Activated CD8-positive, alpha-beta memory T cell treated with anti-CD3 and anti-CD28 coated beads for 36 hours (primary cell): ENCODE measurements around the gene FPR2. TPM values are rescaled to one million over a fixed set of nuclear protein-coding genes. Genes with fewer than 3 reads are reported as not detected.

ENCODE experiments used
- CTCF ChIA-PET: fragments of 350-600 bp; sonication (Branson Sonifier 250); formaldehyde crosslinking; loops from one replicate; lab custom pipeline; 2021; ENCODE audit warnings: antibody characterized with exemption; lab: Charles Lee
- POLR2A ChIA-PET: fragments of 350-600 bp; sonication (Branson Sonifier 250); formaldehyde crosslinking; loops from one replicate; lab custom pipeline; 2021; ENCODE audit warnings: antibody characterized with exemption; lab: Charles Lee
- total RNA-seq, 2 experiments: library from RNA; stranded (reverse); gene quantifications; one replicate each; pipeline ENCODE4 v1.2.3, GENCODE V29; 2021

Gene FPR2
- not detected for total RNA-seq

- CTCF ChIA-PET, result no interaction called here
Observed at GRCh38 chr19:51760697-51761356, at the start of gene FPR2. FPR2 (plus strand) TSS chr19:51761180; CDS start chr19:51768659, 7,479 bp downstream.

GRCh38 chr19:51711702-51712101, 49.3 kb upstream of the FPR2 start:
- CTCF ChIA-PET, result interaction anchor here (0.6 kb wide), 1 partner anchor 183 kb away, joined by 3 read pairs; no protein-coding TSS in a partner anchor
- POLR2A ChIA-PET, result no interaction called here

More at GRCh38 chr19:51760697-51761356, at the start of gene FPR2:
- POLR2A ChIA-PET, result no interaction called here

- ChIA-PET POLR2A (no interaction called here), CTCF (no interaction called here)
Observed at GRCh38 chr19:51712461-51713081, 48.4 kb upstream of the FPR2 start.

GRCh38 chr19:51713319-51714285, 47.4 kb upstream of the FPR2 start:
- ChIA-PET CTCF (no interaction called here), POLR2A (no interaction called here)

GRCh38 chr19:51714848-51715247, 46.1 kb upstream of the FPR2 start:
- ChIA-PET CTCF (no interaction called here), POLR2A (interaction anchor here (0.7 kb wide), 1 partner anchor 610 kb away, joined by 6 read pairs; no protein-coding TSS in a partner anchor)

- ChIA-PET POLR2A (no interaction called here), CTCF (no interaction called here)
Observed at GRCh38 chr19:51715850-51716249, 45.1 kb upstream of the FPR2 start.

GRCh38 chr19:51716925-51717324, 44.1 kb upstream of the FPR2 start:
- ChIA-PET POLR2A (no interaction called here), CTCF (no interaction called here)

GRCh38 chr19:51719251-51719988, 41.6 kb upstream of the FPR2 start:
- ChIA-PET CTCF (no interaction called here), POLR2A (no interaction called here)

- CTCF ChIA-PET, result no interaction called here
Observed at GRCh38 chr19:51721905-51722304, 39.1 kb upstream of the FPR2 start.

GRCh38 chr19:51722492-51722891, 38.5 kb upstream of the FPR2 start:
- CTCF ChIA-PET, result no interaction called here
- POLR2A ChIA-PET, result no interaction called here

More at GRCh38 chr19:51721905-51722304, 39.1 kb upstream of the FPR2 start:
- POLR2A ChIA-PET, result no interaction called here

GRCh38 chr19:51724543-51724942, 36.4 kb upstream of the FPR2 start:
- POLR2A ChIA-PET, result no interaction called here
- CTCF ChIA-PET, result no interaction called here

GRCh38 chr19:51726049-51726448, 34.9 kb upstream of the FPR2 start:
- POLR2A ChIA-PET, result no interaction called here
- CTCF ChIA-PET, result no interaction called here

- ChIA-PET CTCF (no interaction called here), POLR2A (no interaction called here)
Observed at GRCh38 chr19:51727349-51727880, 33.6 kb upstream of the FPR2 start.

GRCh38 chr19:51729781-51730180, 31.2 kb upstream of the FPR2 start:
- ChIA-PET POLR2A (no interaction called here), CTCF (no interaction called here)

GRCh38 chr19:51733742-51734522, 27.0 kb upstream of the FPR2 start:
- ChIA-PET POLR2A (no interaction called here), CTCF (no interaction called here)

GRCh38 chr19:51735759-51736449, 25.1 kb upstream of the FPR2 start:
- ChIA-PET POLR2A (no interaction called here), CTCF (no interaction called here)

GRCh38 chr19:51737389-51737788, 23.6 kb upstream of the FPR2 start:
- ChIA-PET CTCF (no interaction called here), POLR2A (no interaction called here)

- POLR2A ChIA-PET, result no interaction called here
- CTCF ChIA-PET, result no interaction called here
Observed at GRCh38 chr19:51737924-51738323, 23.1 kb upstream of the FPR2 start.
